Measurements from ENCODE around the gene METTL24. TPM values are rescaled to one million over a fixed set of nuclear protein-coding genes. Genes with fewer than 3 reads are reported as not detected.

METTL24 gene
- polyA plus RNA-seq, 6 donors from 2014 or later, result 0.28 TPM; not detected in 5

GRCh38 chr6:110385458-110385863, 27.3 kb upstream of the METTL24 start:
- Mint-ChIP-seq H3K9me3 (peaks cover 0 to 3% (median 0%) of the 10 kb centered on the region in 7 donors), H3K4me3 (no peak overlapping the region)
- DNase-seq, result no peak

DNA sequence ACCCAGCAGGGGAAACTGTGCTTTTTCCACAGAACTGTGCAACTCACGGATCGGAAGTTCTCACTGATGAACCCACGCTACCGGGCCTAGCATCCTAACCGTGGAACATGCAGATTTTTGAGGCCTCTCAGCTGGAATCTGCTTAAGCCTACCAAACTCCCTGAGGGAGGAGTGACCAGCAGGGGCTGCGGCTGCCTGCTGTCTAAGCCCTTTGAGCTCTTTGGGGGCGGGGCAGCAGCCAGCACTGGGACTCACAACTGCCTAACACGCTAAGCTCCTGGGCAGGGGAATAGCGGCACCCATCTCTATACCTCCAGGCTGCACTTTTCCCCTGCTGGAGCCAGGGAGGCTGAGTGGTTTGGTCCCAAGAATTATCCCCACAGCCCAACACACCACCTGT, 20.4 kb upstream of the METTL24 start:
- no peak for ATAC-seq (ENCODE audit: low read depth in 2 of 2)
- Mint-ChIP-seq H3K4me3 (no peak overlapping the region), H3K36me3 (no peaks in the 10 kb centered on the region), H3K9me3 (peaks cover 0 to 4% (median 0%) of the 10 kb centered on the region in 7 donors), H3K27ac (no peak overlapping the region), H3K4me1 (peaks cover 0 to 4% (median 4%) of the 10 kb centered on the region in 3 donors), H3K27me3 (peaks cover 6 to 15% (median 13%) of the 10 kb centered on the region in 3 donors)
- no peak for DNase-seq

More at GRCh38 chr6:110385458-110385863, 27.3 kb upstream of the METTL24 start:
- H3K36me3 Mint-ChIP-seq, result no peaks in the 10 kb centered on the region
- ATAC-seq (ENCODE audit: low read depth in 2 of 2), result no peak
- H3K27ac Mint-ChIP-seq, result no peak overlapping the region
- no peaks in the 10 kb centered on the region for H3K4me1 Mint-ChIP-seq
- H3K27me3 Mint-ChIP-seq, result peaks cover 0 to 6% (median 0%) of the 10 kb centered on the region in 3 donors

GRCh38 chr6:110369066-110369465, 10.9 kb upstream of the METTL24 start:
- ATAC-seq (ENCODE audit: low read depth in 2 of 2), result no peak
- H3K9me3 Mint-ChIP-seq, result peaks cover 0 to 6% (median 0%) of the 10 kb centered on the region in 7 donors
- H3K36me3 Mint-ChIP-seq, result peaks cover 0 to 8% of the 10 kb centered on the region in 2 donors
- no peak for DNase-seq
- no peak overlapping the region for H3K4me3 Mint-ChIP-seq
- H3K4me1 Mint-ChIP-seq, result peaks cover 7 to 10% (median 9%) of the 10 kb centered on the region in 3 donors
- H3K27me3 Mint-ChIP-seq, result peaks cover 9 to 23% (median 16%) of the 10 kb centered on the region in 3 donors
- no peak overlapping the region for H3K27ac Mint-ChIP-seq

- ATAC-seq (ENCODE audit: low read depth in 2 of 2) (no peak), DNase-seq (no peak)
- Mint-ChIP-seq H3K4me1 (peaks cover 5 to 9% (median 8%) of the 10 kb centered on the region in 3 donors), H3K36me3 (peaks cover 0 to 8% of the 10 kb centered on the region in 2 donors), H3K4me3 (no peak overlapping the region), H3K9me3 (peaks cover 0 to 6% (median 0%) of the 10 kb centered on the region in 7 donors), H3K27me3 (peaks cover 7 to 26% (median 16%) of the 10 kb centered on the region in 3 donors), H3K27ac (no peak overlapping the region)
Measured at GRCh38 chr6:110368284-110368683, 10.1 kb upstream of the METTL24 start.

- Mint-ChIP-seq H3K27me3 (peaks cover 8 to 25% (median 17%) of the 10 kb centered on the region in 3 donors), H3K4me3 (no peak overlapping the region), H3K4me1 (peaks cover 5 to 9% (median 8%) of the 10 kb centered on the region in 3 donors), H3K27ac (no peak overlapping the region), H3K36me3 (peaks cover 0 to 8% of the 10 kb centered on the region in 2 donors), H3K9me3 (peaks cover 0 to 6% (median 0%) of the 10 kb centered on the region in 7 donors)
- ATAC-seq (ENCODE audit: low read depth in 2 of 2), result no peak
- DNase-seq, result no peak
Measured at GRCh38 chr6:110367825-110368224, 9.7 kb upstream of the METTL24 start.

- peaks cover 0 to 6% (median 0%) of the 10 kb centered on the region in 7 donors for H3K9me3 Mint-ChIP-seq
- peaks cover 15 to 19% (median 17%) of the 10 kb centered on the region in 3 donors for H3K27me3 Mint-ChIP-seq
- DNase-seq (no peak), ATAC-seq (ENCODE audit: low read depth in 2 of 2) (no peak)
- H3K36me3 Mint-ChIP-seq, result peaks cover 0 to 9% of the 10 kb centered on the region in 2 donors
- no peak overlapping the region for H3K27ac Mint-ChIP-seq
- peaks cover 0 to 8% (median 5%) of the 10 kb centered on the region in 3 donors for H3K4me1 Mint-ChIP-seq
- no peak overlapping the region for H3K4me3 Mint-ChIP-seq
Measured at GRCh38 chr6:110366975-110367374, 8.8 kb upstream of the METTL24 start.

GRCh38 chr6:110366256-110366655, 8.1 kb upstream of the METTL24 start:
- H3K4me1 Mint-ChIP-seq, result peaks cover 0 to 8% (median 5%) of the 10 kb centered on the region in 3 donors
- H3K36me3 Mint-ChIP-seq, result peaks cover 0 to 11% of the 10 kb centered on the region in 2 donors
- H3K27me3 Mint-ChIP-seq, result peaks cover 9 to 18% (median 17%) of the 10 kb centered on the region in 3 donors
- no peak for DNase-seq
- peaks cover 0 to 5% (median 1%) of the 10 kb centered on the region in 7 donors for H3K9me3 Mint-ChIP-seq
- no peak overlapping the region for H3K27ac Mint-ChIP-seq
- H3K4me3 Mint-ChIP-seq, result no peak overlapping the region
- no peak for ATAC-seq (ENCODE audit: low read depth in 2 of 2)

GRCh38 chr6:110364364-110365105, 6.4 kb upstream of the METTL24 start:
- Mint-ChIP-seq H3K27me3 (peaks cover 21 to 26% (median 22%) of the 10 kb centered on the region in 3 donors), H3K36me3 (peaks cover 0 to 15% of the 10 kb centered on the region in 2 donors), H3K9me3 (peaks cover 0 to 6% (median 1%) of the 10 kb centered on the region in 7 donors), H3K4me3 (no peak overlapping the region), H3K27ac (no peak overlapping the region), H3K4me1 (peaks cover 0 to 8% (median 5%) of the 10 kb centered on the region in 3 donors)
- DNase-seq, result no peak
- no peak for ATAC-seq (ENCODE audit: low read depth in 2 of 2)

GRCh38 chr6:110363748-110364147, 5.6 kb upstream of the METTL24 start:
- H3K9me3 Mint-ChIP-seq, result peaks cover 0 to 6% (median 1%) of the 10 kb centered on the region in 7 donors
- peaks cover 0 to 9% (median 5%) of the 10 kb centered on the region in 3 donors for H3K4me1 Mint-ChIP-seq
- peaks cover 29 to 32% (median 30%) of the 10 kb centered on the region in 3 donors for H3K27me3 Mint-ChIP-seq
- H3K36me3 Mint-ChIP-seq, result peaks cover 0 to 15% of the 10 kb centered on the region in 2 donors
- H3K4me3 Mint-ChIP-seq, result no peak overlapping the region
- no peak for ATAC-seq (ENCODE audit: low read depth in 2 of 2)
- no peak for DNase-seq
- H3K27ac Mint-ChIP-seq, result no peak overlapping the region

DNA sequence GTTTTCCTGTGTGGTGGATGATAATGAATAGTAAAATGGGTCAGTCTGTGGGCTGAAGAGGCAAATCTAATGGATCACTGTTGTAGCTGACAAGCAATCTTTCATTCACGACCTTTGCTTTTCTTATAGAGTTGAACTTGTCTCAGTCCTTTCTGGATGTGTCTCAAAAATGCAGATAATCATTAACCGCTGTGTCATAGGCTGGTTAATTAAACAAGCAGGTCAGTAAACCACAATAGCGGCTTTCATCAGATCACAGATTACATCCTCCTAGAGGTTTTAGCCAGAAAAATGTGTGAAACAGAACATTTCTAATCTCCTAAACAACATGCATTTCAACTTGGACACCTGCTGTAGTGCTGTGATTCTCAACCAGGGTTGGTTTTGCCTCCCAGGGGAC, 2.5 kb upstream of the METTL24 start:
- Mint-ChIP-seq H3K4me1 (peaks cover 12 to 23% (median 15%) of the 10 kb centered on the region in 3 donors), H3K4me3 (peak overlapping the region in 1 of 8 donors; percentile 22), H3K36me3 (peaks cover 0 to 15% of the 10 kb centered on the region in 2 donors), H3K9me3 (peaks cover 0 to 6% (median 1%) of the 10 kb centered on the region in 7 donors), H3K27ac (no peak overlapping the region), H3K27me3 (peaks cover 42 to 57% (median 57%) of the 10 kb centered on the region in 3 donors)
- ATAC-seq (ENCODE audit: low read depth in 2 of 2) (no peak), DNase-seq (no peak)

DNA sequence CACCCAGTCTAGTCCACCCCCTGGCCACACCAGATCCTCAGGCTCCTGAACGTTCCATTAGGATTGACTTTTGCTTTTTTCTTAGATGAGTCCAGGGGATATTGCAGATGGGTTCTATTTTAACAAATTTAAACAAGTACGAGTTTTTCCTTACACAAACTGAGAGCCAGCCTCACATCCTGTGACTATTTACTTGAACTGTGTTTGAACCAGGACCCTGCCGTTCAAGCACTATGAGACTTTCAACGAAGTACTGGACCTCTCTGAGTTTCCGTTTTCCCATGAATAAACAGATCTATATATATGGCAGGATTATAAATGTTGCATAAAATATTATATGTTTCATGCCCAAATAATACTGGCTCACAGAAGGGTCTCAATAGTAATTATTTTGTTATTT, 1.4 kb upstream of the METTL24 start:
- Mint-ChIP-seq H3K27me3 (peaks cover 42 to 61% (median 61%) of the 10 kb centered on the region in 3 donors), H3K27ac (peak overlapping the region in 1 of 6 donors; percentile 6), H3K4me1 (peaks cover 12 to 20% (median 15%) of the 10 kb centered on the region in 3 donors), H3K9me3 (peaks cover 0 to 6% (median 1%) of the 10 kb centered on the region in 7 donors), H3K4me3 (peak overlapping the region in 7 of 8 donors; percentile 22 to 83 (median 64)), H3K36me3 (peaks cover 0 to 15% of the 10 kb centered on the region in 2 donors)
- DNase-seq, result no peak
- no peak for ATAC-seq (ENCODE audit: low read depth in 2 of 2)

DNA sequence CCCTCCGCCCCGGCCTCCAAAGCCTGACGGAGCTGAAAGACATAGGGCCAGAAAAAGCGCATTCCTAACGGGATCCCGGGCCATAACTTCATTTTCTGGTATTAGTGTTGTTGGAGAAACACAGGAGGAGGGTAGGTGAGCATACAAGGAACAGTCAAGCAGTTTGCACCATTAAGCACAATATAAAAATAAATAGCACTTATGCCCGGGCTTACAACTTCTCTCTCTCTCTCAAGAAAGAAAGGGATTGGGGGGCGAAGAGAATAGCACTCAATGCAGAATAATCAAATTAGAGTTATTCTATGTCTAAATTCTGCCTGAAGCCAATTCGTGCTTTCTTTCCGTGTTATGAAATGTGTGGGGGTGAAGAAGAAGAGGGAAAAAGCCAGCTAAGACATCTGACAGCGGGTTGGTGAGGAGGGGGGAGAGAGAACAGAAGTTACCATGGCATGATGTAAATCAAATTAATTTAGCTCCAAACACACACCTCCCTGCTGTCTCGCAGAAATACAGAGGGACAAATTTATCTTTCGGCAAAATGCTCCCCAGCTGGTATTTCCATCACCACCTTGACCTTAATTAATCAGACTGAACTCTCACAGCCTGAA, 508 bp upstream of the METTL24 start:
- H3K36me3 Mint-ChIP-seq, result peaks cover 0 to 15% of the 10 kb centered on the region in 2 donors
- DNase-seq (no peak), ATAC-seq (ENCODE audit: low read depth in 2 of 2) (no peak)
- H3K4me3 Mint-ChIP-seq, result peak overlapping the region; percentile 17 to 83 (median 68)
- peaks cover 12 to 20% (median 15%) of the 10 kb centered on the region in 3 donors for H3K4me1 Mint-ChIP-seq
- peaks cover 47 to 61% (median 56%) of the 10 kb centered on the region in 3 donors for H3K27me3 Mint-ChIP-seq
- no peak overlapping the region for H3K27ac Mint-ChIP-seq
- H3K9me3 Mint-ChIP-seq, result peaks cover 0 to 6% (median 1%) of the 10 kb centered on the region in 7 donors

- ATAC-seq (ENCODE audit: low read depth in 2 of 2), result peak in 1 of 2 donors; percentile 17
- H3K27ac Mint-ChIP-seq, result peak overlapping the region in 2 of 6 donors; percentile 55 to 92
- H3K27me3 Mint-ChIP-seq, result peaks cover 43 to 56% (median 55%) of the 10 kb centered on the region in 3 donors
Measured at GRCh38 chr6:110357298-110357663, 868 bp downstream of the METTL24 start.

More at GRCh38 chr6:110357298-110357663, 868 bp downstream of the METTL24 start:
- Mint-ChIP-seq H3K36me3 (peaks cover 0 to 13% of the 10 kb centered on the region in 2 donors), H3K4me1 (peaks cover 12 to 20% (median 15%) of the 10 kb centered on the region in 3 donors), H3K4me3 (peak overlapping the region; percentile 75 to 92 (median 90)), H3K9me3 (peaks cover 0 to 6% (median 0%) of the 10 kb centered on the region in 7 donors)
- DNase-seq, result peak; percentile 2

Measured in naive B cell (primary cell).